HG03571 (cell line): ENCODE results near the gene GSTM2.

Experiments used
- ATAC-seq: cut with Tn5 transposase; IDR thresholded peaks from one replicate; pipeline ENCODE4 v1.9.1; 2021; ENCODE audit not compliant: unreplicated experiment

Gene GSTM2

DNA sequence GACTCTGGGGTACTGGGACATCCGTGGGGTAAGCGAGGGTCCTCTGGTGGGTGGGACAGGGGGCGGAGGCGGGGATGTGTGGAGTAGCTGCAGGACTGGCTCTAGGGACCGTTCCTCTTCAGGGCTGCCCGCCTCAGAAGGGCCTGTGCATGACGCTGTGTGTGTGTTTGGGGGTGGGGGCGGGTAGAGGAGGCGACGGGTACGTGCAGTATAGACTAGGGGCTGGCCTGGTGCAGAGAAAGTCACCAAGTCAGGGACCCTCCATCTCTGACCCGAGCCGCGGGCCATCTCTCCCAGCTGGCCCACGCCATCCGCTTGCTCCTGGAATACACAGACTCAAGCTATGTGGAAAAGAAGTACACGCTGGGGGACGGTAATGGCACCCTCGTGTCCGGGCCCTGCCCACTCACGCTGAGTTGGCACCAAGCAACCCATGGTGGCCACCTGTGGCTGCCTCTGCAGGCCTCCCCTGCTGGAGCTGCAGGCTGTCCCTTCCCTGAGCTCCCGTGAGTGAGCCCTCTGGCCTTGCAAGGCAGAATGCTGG is 44.5 kb downstream of the GSTM2 start:
- no peak for ATAC-seq

DNA sequence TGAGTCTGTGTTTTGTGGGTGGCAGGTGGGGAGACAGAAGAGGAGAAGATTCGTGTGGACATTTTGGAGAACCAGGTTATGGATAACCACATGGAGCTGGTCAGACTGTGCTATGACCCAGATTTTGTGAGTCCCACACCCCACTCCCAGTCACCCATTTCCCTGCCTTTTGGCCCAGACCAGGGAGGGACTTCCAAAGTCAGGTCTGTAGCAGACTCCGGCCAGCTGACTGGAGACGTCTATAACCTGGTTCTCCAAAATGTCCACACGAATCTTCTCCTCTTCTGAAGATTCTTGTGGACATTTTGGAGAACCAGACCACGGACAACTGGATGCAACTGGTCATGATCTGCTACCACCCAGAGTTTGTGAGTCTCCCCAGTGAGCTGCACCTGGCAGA is 45.8 kb downstream of the GSTM2 start:
- no peak for ATAC-seq

DNA sequence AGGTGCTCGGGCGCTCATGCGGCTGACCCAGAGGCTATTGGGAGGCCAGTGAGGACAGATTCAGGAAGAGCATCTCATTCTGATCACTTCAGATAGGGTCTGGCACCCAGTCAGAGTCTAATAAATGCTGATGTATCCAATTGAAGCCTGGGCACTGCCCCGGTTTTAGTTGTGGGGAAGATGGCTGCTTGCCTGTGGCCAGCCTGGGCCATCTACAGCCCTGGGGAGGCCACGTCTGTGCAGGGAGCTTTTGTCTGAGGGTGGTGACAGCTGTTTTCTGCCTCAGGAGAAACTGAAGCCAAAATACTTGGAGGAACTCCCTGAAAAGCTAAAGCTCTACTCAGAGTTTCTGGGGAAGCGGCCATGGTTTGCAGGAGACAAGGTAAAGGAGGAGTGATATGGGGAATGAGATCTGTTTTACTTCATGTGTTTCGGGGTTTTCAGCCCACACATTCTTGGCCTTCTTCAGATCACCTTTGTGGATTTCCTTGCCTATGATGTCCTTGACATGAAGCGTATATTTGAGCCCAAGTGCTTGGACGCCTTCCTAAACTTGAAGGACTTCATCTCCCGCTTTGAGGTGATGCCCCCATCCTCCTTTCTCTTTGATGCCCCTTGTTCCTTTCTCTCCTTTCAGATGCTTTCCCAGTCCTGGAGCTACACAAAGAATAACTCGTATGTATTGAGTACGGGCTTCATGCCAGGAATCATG is 47.0 kb downstream of the GSTM2 start:
- ATAC-seq = no peak

DNA sequence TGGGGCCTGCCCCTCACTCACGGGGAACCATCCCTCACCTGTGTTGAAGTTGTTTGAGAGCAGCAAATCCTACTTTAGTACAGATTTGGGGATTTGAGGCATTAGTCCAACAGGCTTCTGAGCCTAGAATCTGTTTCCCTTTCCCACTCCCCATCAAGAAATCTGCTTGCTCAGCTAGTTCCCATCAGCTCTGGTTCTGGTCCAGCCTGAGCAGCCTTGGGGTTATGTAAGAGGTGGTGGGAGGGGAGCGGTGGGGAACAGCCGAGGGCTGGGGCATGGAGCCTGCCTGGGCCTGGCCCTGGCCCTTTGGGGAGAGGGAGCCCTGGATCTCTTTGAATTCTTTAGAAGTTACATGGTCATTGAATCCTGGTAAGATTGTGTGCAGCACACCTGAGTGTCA is 48.3 kb downstream of the GSTM2 start:
- no peak for ATAC-seq

DNA sequence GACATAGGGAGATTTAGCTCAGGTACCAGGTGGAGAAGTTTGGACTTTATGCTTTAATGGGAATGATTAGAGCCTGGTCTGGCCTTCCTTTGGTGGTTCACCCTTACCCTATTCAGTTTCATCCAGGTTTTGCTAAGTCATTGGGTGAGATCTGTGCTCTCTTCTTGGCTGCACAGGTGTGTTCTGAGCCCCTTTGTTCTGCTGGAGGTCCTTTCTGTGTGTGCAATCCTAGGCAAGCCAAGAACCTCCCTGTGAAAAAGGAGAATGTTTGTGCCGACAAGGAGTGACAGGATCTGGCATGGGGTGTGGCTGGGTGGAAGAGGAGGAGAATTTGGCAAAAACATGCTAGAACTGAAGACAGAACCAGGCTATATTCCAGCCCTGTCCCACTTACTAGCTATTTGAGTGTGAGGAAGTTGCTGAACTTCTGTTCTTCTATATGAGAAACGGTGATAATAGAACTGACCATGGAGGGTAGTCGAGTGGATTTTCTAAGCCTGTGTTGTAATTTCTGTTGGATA is 48.8 kb downstream of the GSTM2 start:
- ATAC-seq = no peak

DNA sequence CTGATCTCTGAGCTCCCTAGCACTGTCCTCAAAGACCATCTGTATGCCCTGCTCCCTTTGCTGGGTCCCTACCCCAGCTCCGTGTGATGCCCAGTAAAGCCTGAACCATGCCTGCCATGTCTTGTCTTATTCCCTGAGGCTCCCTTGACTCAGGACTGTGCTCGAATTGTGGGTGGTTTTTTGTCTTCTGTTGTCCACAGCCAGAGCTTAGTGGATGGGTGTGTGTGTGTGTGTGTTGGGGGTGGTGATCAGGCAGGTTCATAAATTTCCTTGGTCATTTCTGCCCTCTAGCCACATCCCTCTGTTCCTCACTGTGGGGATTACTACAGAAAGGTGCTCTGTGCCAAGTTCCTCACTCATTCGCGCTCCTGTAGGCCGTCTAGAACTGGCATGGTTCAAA is 49.9 kb downstream of the GSTM2 start:
- ATAC-seq = no peak

DNA sequence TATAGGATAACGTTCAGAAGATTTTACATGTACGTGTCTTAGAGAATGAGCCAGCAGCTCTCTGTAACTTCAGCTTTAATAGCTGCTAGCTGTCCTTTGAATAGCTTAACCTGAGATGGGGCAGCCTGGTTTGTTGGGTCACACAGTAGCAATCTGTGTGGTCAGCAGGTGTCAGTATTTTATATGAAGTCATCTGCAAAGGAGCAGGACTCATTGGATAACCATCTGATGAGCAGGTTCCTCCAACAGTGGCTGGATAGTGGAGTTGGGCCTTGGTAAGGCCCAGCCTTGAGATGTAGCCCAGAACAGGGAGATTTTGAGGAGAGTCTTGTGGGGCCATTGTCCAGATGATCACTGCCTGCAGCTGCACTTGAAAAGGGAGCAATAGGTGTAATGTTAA is 50.6 kb downstream of the GSTM2 start:
- ATAC-seq = no peak

DNA sequence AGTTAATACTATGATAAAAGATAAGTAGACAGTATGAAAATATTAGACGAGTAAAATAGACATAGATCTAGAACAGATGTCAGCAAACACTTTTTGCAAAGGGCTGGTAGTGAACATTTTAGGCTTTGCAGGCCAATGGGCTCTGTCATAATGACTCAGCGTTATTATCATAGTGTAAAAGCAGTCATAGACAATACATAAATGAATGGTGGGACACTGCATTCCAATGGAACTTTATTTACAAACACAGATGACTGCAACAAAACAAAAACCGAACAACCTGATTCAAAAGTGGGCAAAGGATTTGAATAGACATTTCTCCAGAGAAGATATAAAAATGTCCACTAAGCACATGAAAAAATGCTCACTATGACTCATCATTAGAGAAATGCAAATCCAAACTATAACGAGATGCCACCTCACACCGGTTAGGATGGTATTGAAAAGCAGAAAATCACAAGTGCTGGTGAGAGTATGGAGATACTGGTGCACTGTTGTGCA is 51.5 kb downstream of the GSTM2 start:
- no peak for ATAC-seq

DNA sequence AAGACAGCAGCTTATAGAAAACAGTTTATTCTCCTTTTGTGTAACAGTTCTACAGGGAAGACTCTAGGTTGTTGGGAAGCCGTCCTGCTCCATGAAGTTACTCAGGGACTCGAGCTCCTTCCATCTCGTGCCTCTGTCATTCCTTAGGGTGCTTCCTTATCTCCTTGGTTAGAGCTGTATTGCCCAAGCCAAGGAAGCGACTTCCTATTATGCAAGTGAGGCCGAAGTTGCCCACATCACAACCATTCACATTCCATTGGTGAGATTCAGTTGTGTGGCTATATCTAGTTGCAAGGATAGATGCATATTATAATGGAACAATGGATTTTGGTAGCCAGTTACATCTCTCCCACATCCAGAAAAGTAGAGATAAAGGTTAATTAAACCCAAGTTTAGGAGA is 53.2 kb downstream of the GSTM2 start:
- ATAC-seq = no peak

DNA sequence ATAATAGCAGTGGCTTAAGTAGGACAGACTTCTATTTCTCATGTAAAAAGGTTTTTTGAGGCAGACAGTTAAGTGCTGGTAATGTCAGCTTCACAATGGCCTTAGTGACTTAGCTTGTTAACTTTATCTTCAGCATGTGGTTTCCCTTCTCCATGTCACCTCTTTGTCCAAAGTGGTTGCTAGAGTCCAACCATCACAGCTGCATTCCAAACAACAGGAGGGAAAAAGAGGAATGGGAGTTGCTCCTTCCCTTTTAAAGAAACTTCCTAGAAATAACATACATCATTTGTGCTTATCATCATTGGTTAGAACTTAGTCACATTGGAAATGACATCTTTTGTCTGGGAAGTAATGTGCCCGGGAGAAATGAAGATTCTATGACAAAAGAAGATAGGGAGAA is 54.1 kb downstream of the GSTM2 start:
- ATAC-seq = no peak

DNA sequence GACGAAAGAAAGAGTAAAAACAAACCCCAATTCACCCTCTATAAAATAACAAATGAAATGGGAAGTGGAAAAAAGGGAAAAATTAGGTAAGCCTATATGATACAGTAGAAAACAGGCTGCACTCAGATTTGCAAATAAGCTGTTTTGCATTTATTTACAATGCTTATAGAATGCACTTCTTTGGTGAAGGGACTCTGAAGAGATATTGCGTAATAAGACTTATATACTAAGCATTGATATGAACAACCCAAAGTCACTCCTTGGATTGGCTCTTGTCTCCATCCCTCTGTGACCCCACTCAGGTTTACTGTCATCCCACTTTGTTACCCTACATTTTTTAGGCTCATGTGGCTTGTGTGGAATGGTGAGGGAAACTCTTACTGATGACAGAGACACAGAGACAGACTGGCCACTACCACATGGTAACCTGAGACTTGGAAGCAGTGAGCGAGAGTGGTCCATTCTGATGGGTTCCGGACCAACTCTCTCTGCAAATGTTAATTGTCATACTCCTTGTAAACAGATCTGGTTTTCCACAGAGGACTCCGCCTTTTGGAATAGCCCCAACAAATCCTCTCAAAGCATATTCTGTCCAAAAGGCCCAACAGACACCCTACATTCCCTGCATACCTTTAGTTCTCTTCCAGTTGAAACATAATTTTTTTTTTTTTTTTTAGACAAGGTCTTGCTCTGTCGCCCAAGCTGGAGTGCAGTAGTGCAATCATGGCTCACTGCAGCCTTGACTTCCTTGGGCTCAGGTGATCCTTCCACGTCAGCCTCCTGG is 55.2 kb downstream of the GSTM2 start:
- ATAC-seq = no peak
